ENCODE results near the gene PDE6B. TPM values are rescaled to one million over a fixed set of nuclear protein-coding genes. Genes with fewer than 3 reads are reported as not detected.

The PDE6B gene
- polyA plus RNA-seq, 2 of the 4 experiments (the other 2 are of a cell fraction), result not detected

- ATAC-seq (no peak), FAIRE-seq (no peak), DNase-seq (ENCODE audit: low read depth in 1 of 2, low spot score in 1 of 2) (no peak)
- no peak overlapping the region for H3K27ac ChIP-seq
- H3K4me1 ChIP-seq, result peaks cover 13% of the 10 kb centered on the region; the same call in 1 of the 3 replicates
- ChIA-PET POLR2A (interaction anchor here (1.1 kb wide), 1 partner anchor 8 kb away, joined by 4 read pairs; no protein-coding TSS in a partner anchor), CTCF (interaction anchor here (0.7 kb wide), 1 partner anchor 133 kb away, joined by 3 read pairs; no protein-coding TSS in a partner anchor)
- H3K4me2 ChIP-seq, result no peak overlapping the region
- no peak for TF ChIP-seq HDAC2 (IDR thresholded peaks at IDR 0.05)
- TF ChIP-seq ESRRA (IDR thresholded peaks at IDR 0.05; ENCODE audit: borderline replicate concordance, low read length), result no peak
- no peak for TF ChIP-seq SREBF2 (IDR thresholded peaks at IDR 0.05)
- TF ChIP-seq ZSCAN20 (CRISPR knock-in tag; IDR thresholded peaks at IDR 0.05), result no peak
- no peak for TF ChIP-seq ZNF302 (CRISPR knock-in tag; IDR thresholded peaks at IDR 0.05)
- no peak for TF ChIP-seq HEYL (CRISPR knock-in tag; IDR thresholded peaks at IDR 0.05)
- no peak for TF ChIP-seq RAD21 (conservative IDR thresholded peaks at IDR 0.05 in 1 of 2, IDR thresholded peaks at IDR 0.05 in 1 of 2)
- 90% methylated on average over 2 of the region's 13 CpGs for WGBS (ENCODE audit: missing lambda C conversion rate)
- no peaks in the 10 kb centered on the region for H3K9me3 ChIP-seq
- no peak overlapping the region for H3K4me3 ChIP-seq
Measured at GRCh38 chr4:679104-679481, 53.7 kb downstream of the PDE6B start.

- FAIRE-seq (no peak), DNase-seq (ENCODE audit: low read depth in 1 of 2, low spot score in 1 of 2) (no peak), ATAC-seq (no peak)
- H3K9me3 ChIP-seq, result no peaks in the 10 kb centered on the region
- H3K4me1 ChIP-seq, result peaks cover 16% of the 10 kb centered on the region; the same call in 1 of the 3 replicates
- no peak overlapping the region for H3K27ac ChIP-seq
- H3K4me3 ChIP-seq, result no peak overlapping the region
- TF ChIP-seq FOSL2 (IDR thresholded peaks at IDR 0.05) (no peak), FOSL2 (CRISPR knock-in tag; IDR thresholded peaks at IDR 0.05) (no peak), MAX (IDR thresholded peaks at IDR 0.05) (no peak), HOXB13 (CRISPR knock-in tag; IDR thresholded peaks at IDR 0.05; ENCODE audit: low read depth) (no peak), TFCP2L1 (CRISPR knock-in tag; IDR thresholded peaks at IDR 0.05) (no peak), ZFP36 (IDR thresholded peaks at IDR 0.05; ENCODE audit: borderline replicate concordance, partially characterized antibody) (no peak), HMGXB4 (CRISPR knock-in tag; IDR thresholded peaks at IDR 0.05; ENCODE audit: borderline replicate concordance) (no peak), BHLHE40 (IDR thresholded peaks at IDR 0.05; ENCODE audit: low read depth, low read length) (no peak)
- no peak overlapping the region for H3K4me2 ChIP-seq
- CTCF ChIA-PET, result interaction anchor here (0.7 kb wide), 1 partner anchor 133 kb away, joined by 3 read pairs; no protein-coding TSS in a partner anchor
- WGBS (ENCODE audit: missing lambda C conversion rate), result 94% methylated on average over 10 of the region's 11 CpGs
- POLR2A ChIA-PET, result interaction anchor here (1.1 kb wide), 1 partner anchor 8 kb away, joined by 4 read pairs; no protein-coding TSS in a partner anchor
Measured at GRCh38 chr4:679629-680028, 54.3 kb downstream of the PDE6B start.

GRCh38 chr4:680091-680490 lies 54.7 kb downstream of the PDE6B start:
- Histone ChIP-seq H3K4me3 (no peak overlapping the region), H3K4me2 (no peak overlapping the region), H3K27ac (no peak overlapping the region), H3K4me1 (peaks cover 16% of the 10 kb centered on the region; the same call in 1 of the 3 replicates), H3K9me3 (no peaks in the 10 kb centered on the region)
- DNase-seq (ENCODE audit: low read depth in 1 of 2, low spot score in 1 of 2) (no peak), FAIRE-seq (no peak), ATAC-seq (no peak)
- ChIA-PET POLR2A (no interaction called here), CTCF (no interaction called here)
- no peak for TF ChIP-seq FOXS1 (CRISPR knock-in tag; IDR thresholded peaks at IDR 0.05)
- TF ChIP-seq ATOH8 (CRISPR knock-in tag; IDR thresholded peaks at IDR 0.05; ENCODE audit: low read depth), result no peak
- no peak for TF ChIP-seq RNF2 (IDR thresholded peaks at IDR 0.05; ENCODE audit: borderline replicate concordance, low read depth)
- TF ChIP-seq PBX3 (IDR thresholded peaks at IDR 0.05), result no peak
- TF ChIP-seq TFCP2L1 (CRISPR knock-in tag; IDR thresholded peaks at IDR 0.05), result no peak
- no peak for TF ChIP-seq RARB (CRISPR knock-in tag; IDR thresholded peaks at IDR 0.05)
- TF ChIP-seq JUN (IDR thresholded peaks at IDR 0.05), result no peak
- TF ChIP-seq ESRRA (IDR thresholded peaks at IDR 0.05; ENCODE audit: borderline replicate concordance, low read length), result no peak
- no peak for TF ChIP-seq BHLHE40 (IDR thresholded peaks at IDR 0.05; ENCODE audit: low read depth, low read length)
- TF ChIP-seq E2F6 (IDR thresholded peaks at IDR 0.05; ENCODE audit: borderline replicate concordance, low read depth), result no peak
- TF ChIP-seq SREBF2 (IDR thresholded peaks at IDR 0.05), result no peak
- TF ChIP-seq FOSL2 (IDR thresholded peaks at IDR 0.05), result no peak
- TF ChIP-seq FOSL2 (CRISPR knock-in tag; IDR thresholded peaks at IDR 0.05), result no peak
- no peak for TF ChIP-seq HMGXB4 (CRISPR knock-in tag; IDR thresholded peaks at IDR 0.05; ENCODE audit: borderline replicate concordance)
- no peak for TF ChIP-seq CBX8 (IDR thresholded peaks at IDR 0.05)
- TF ChIP-seq HOXA7 (CRISPR knock-in tag; IDR thresholded peaks at IDR 0.05), result no peak
- TF ChIP-seq KDM1A (IDR thresholded peaks at IDR 0.05; ENCODE audit: low read depth), result no peak
- WGBS (ENCODE audit: missing lambda C conversion rate), result 100% methylated on average over 1 of the region's 9 CpGs
